ENCODE measurements around the gene MYRIP.
"Not testable (repeated sequence)": the region's sequence is repeated elsewhere in the genome, so short reads cannot be mapped to it uniquely, and the experiment has no call there.

Gene MYRIP

GRCh38 chr3:40054568-40055222 is 245.3 kb downstream of the MYRIP start:
- H3K36me3 Mint-ChIP-seq (ENCODE audit: low read depth) = no peaks in the 10 kb centered on the region

GRCh38 chr3:40055361-40055760 is 246.0 kb downstream of the MYRIP start:
- H3K27me3 Mint-ChIP-seq (ENCODE audit: low read depth) = no peaks in the 10 kb centered on the region
- H3K27ac Mint-ChIP-seq = no peak overlapping the region
- no peaks in the 10 kb centered on the region for H3K36me3 Mint-ChIP-seq (ENCODE audit: low read depth)
- H3K9me3 Mint-ChIP-seq = no peaks in the 10 kb centered on the region
- no peak for DNase-seq (ENCODE audit: low spot score)
- H3K4me1 Mint-ChIP-seq (ENCODE audit: low read depth) = no peaks in the 10 kb centered on the region
- no peak overlapping the region for H3K4me3 Mint-ChIP-seq

More at GRCh38 chr3:40054568-40055222, 245.3 kb downstream of the MYRIP start:
- no peaks in the 10 kb centered on the region for H3K4me1 Mint-ChIP-seq (ENCODE audit: low read depth)
- H3K4me3 Mint-ChIP-seq = no peak overlapping the region
- H3K27me3 Mint-ChIP-seq (ENCODE audit: low read depth) = no peaks in the 10 kb centered on the region
- H3K9me3 Mint-ChIP-seq = no peaks in the 10 kb centered on the region
- H3K27ac Mint-ChIP-seq = no peak overlapping the region
- no peak for DNase-seq (ENCODE audit: low spot score)

- Mint-ChIP-seq H3K9me3 (no peaks in the 10 kb centered on the region), H3K27me3 (ENCODE audit: low read depth) (no peaks in the 10 kb centered on the region), H3K27ac (no peak overlapping the region), H3K4me1 (ENCODE audit: low read depth) (no peaks in the 10 kb centered on the region), H3K4me3 (no peak overlapping the region), H3K36me3 (ENCODE audit: low read depth) (no peaks in the 10 kb centered on the region)
- DNase-seq (ENCODE audit: low spot score) = no peak
Measured at GRCh38 chr3:40055956-40056355, 246.5 kb downstream of the MYRIP start.

- H3K36me3 Mint-ChIP-seq (ENCODE audit: low read depth) = no peaks in the 10 kb centered on the region
- H3K27me3 Mint-ChIP-seq (ENCODE audit: low read depth) = no peaks in the 10 kb centered on the region
- no peak for DNase-seq (ENCODE audit: low spot score)
- no peaks in the 10 kb centered on the region for H3K9me3 Mint-ChIP-seq
- H3K4me3 Mint-ChIP-seq = no peak overlapping the region
- H3K4me1 Mint-ChIP-seq (ENCODE audit: low read depth) = no peaks in the 10 kb centered on the region
- no peak overlapping the region for H3K27ac Mint-ChIP-seq
Measured at GRCh38 chr3:40057077-40057476, 247.7 kb downstream of the MYRIP start.

GRCh38 chr3:40057786-40058185 is 248.4 kb downstream of the MYRIP start:
- no peak for DNase-seq (ENCODE audit: low spot score)
- Mint-ChIP-seq H3K36me3 (ENCODE audit: low read depth) (no peaks in the 10 kb centered on the region), H3K9me3 (no peaks in the 10 kb centered on the region), H3K4me3 (no peak overlapping the region), H3K27ac (no peak overlapping the region), H3K4me1 (ENCODE audit: low read depth) (no peaks in the 10 kb centered on the region), H3K27me3 (ENCODE audit: low read depth) (no peaks in the 10 kb centered on the region)

GRCh38 chr3:40068636-40069035 is 259.2 kb downstream of the MYRIP start:
- H3K27me3 Mint-ChIP-seq (ENCODE audit: low read depth) = peaks cover 5% of the 10 kb centered on the region

GRCh38 chr3:40070816-40071215 is 261.4 kb downstream of the MYRIP start:
- Mint-ChIP-seq H3K4me3 (no peak overlapping the region), H3K36me3 (ENCODE audit: low read depth) (no peaks in the 10 kb centered on the region), H3K27ac (no peak overlapping the region), H3K9me3 (no peaks in the 10 kb centered on the region), H3K27me3 (ENCODE audit: low read depth) (peaks cover 5% of the 10 kb centered on the region), H3K4me1 (ENCODE audit: low read depth) (no peaks in the 10 kb centered on the region)
- no peak for DNase-seq (ENCODE audit: low spot score)

More at GRCh38 chr3:40068636-40069035, 259.2 kb downstream of the MYRIP start:
- DNase-seq (ENCODE audit: low spot score) = no peak
- Mint-ChIP-seq H3K36me3 (ENCODE audit: low read depth) (no peaks in the 10 kb centered on the region), H3K4me1 (ENCODE audit: low read depth) (no peaks in the 10 kb centered on the region), H3K27ac (no peak overlapping the region), H3K4me3 (no peak overlapping the region), H3K9me3 (no peaks in the 10 kb centered on the region)

GRCh38 chr3:40071683-40072238 is 262.4 kb downstream of the MYRIP start:
- Mint-ChIP-seq H3K27ac (no peak overlapping the region), H3K4me1 (ENCODE audit: low read depth) (no peaks in the 10 kb centered on the region), H3K9me3 (no peaks in the 10 kb centered on the region), H3K36me3 (ENCODE audit: low read depth) (no peaks in the 10 kb centered on the region), H3K27me3 (ENCODE audit: low read depth) (peaks cover 5% of the 10 kb centered on the region), H3K4me3 (no peak overlapping the region)
- no peak for DNase-seq (ENCODE audit: low spot score)

GRCh38 chr3:40073310-40074007 is 264.1 kb downstream of the MYRIP start:
- no peaks in the 10 kb centered on the region for H3K9me3 Mint-ChIP-seq
- DNase-seq (ENCODE audit: low spot score) = no peak
- H3K36me3 Mint-ChIP-seq (ENCODE audit: low read depth) = no peaks in the 10 kb centered on the region
- H3K4me3 Mint-ChIP-seq = no peak overlapping the region
- no peaks in the 10 kb centered on the region for H3K4me1 Mint-ChIP-seq (ENCODE audit: low read depth)
- H3K27ac Mint-ChIP-seq = no peak overlapping the region
- H3K27me3 Mint-ChIP-seq (ENCODE audit: low read depth) = peaks cover 5% of the 10 kb centered on the region

GRCh38 chr3:40077139-40077538 is 267.7 kb downstream of the MYRIP start:
- not testable (repeated sequence) for H3K27ac Mint-ChIP-seq; H3K9me3 Mint-ChIP-seq; H3K27me3 Mint-ChIP-seq (ENCODE audit: low read depth); H3K4me1 Mint-ChIP-seq (ENCODE audit: low read depth); H3K36me3 Mint-ChIP-seq (ENCODE audit: low read depth); DNase-seq (ENCODE audit: low spot score); H3K4me3 Mint-ChIP-seq

- not testable (repeated sequence) for H3K4me3 Mint-ChIP-seq
Measured at GRCh38 chr3:40077828-40078492, 268.6 kb downstream of the MYRIP start.

GRCh38 chr3:40078590-40078989 is 269.2 kb downstream of the MYRIP start:
- H3K36me3 Mint-ChIP-seq (ENCODE audit: low read depth) = no peaks in the 10 kb centered on the region
- DNase-seq (ENCODE audit: low spot score) = no peak
- peaks cover 2% of the 10 kb centered on the region for H3K27me3 Mint-ChIP-seq (ENCODE audit: low read depth)
- H3K4me3 Mint-ChIP-seq = no peak overlapping the region
- H3K9me3 Mint-ChIP-seq = no peaks in the 10 kb centered on the region
- no peak overlapping the region for H3K27ac Mint-ChIP-seq
- H3K4me1 Mint-ChIP-seq (ENCODE audit: low read depth) = no peaks in the 10 kb centered on the region

More at GRCh38 chr3:40077828-40078492, 268.6 kb downstream of the MYRIP start:
- DNase-seq (ENCODE audit: low spot score); H3K27me3 Mint-ChIP-seq (ENCODE audit: low read depth); H3K27ac Mint-ChIP-seq; H3K4me1 Mint-ChIP-seq (ENCODE audit: low read depth); H3K36me3 Mint-ChIP-seq (ENCODE audit: low read depth); H3K9me3 Mint-ChIP-seq: not testable (repeated sequence)

GRCh38 chr3:40079203-40079846 is 269.9 kb downstream of the MYRIP start:
- H3K9me3 Mint-ChIP-seq = no peaks in the 10 kb centered on the region
- no peaks in the 10 kb centered on the region for H3K36me3 Mint-ChIP-seq (ENCODE audit: low read depth)
- H3K4me3 Mint-ChIP-seq = no peak overlapping the region
- peaks cover 2% of the 10 kb centered on the region for H3K27me3 Mint-ChIP-seq (ENCODE audit: low read depth)
- no peak for DNase-seq (ENCODE audit: low spot score)
- H3K27ac Mint-ChIP-seq = no peak overlapping the region
- no peaks in the 10 kb centered on the region for H3K4me1 Mint-ChIP-seq (ENCODE audit: low read depth)

GRCh38 chr3:40079847-40080240 is 270.4 kb downstream of the MYRIP start:
- DNase-seq (ENCODE audit: low spot score) = no peak
- H3K27me3 Mint-ChIP-seq (ENCODE audit: low read depth) = peaks cover 2% of the 10 kb centered on the region
- no peaks in the 10 kb centered on the region for H3K36me3 Mint-ChIP-seq (ENCODE audit: low read depth)
- H3K4me1 Mint-ChIP-seq (ENCODE audit: low read depth) = no peaks in the 10 kb centered on the region
- H3K9me3 Mint-ChIP-seq = no peaks in the 10 kb centered on the region
- H3K4me3 Mint-ChIP-seq = no peak overlapping the region
- H3K27ac Mint-ChIP-seq = no peak overlapping the region

All from T-helper 2 cell treated with Interferon-gamma antibody and Interleukin-4, amounts not matched to agents 5 μg/mL and 100 μg/mL, for 36 hours (primary cell).